ENCODE data around the gene PIGU.

PIGU gene

DNA sequence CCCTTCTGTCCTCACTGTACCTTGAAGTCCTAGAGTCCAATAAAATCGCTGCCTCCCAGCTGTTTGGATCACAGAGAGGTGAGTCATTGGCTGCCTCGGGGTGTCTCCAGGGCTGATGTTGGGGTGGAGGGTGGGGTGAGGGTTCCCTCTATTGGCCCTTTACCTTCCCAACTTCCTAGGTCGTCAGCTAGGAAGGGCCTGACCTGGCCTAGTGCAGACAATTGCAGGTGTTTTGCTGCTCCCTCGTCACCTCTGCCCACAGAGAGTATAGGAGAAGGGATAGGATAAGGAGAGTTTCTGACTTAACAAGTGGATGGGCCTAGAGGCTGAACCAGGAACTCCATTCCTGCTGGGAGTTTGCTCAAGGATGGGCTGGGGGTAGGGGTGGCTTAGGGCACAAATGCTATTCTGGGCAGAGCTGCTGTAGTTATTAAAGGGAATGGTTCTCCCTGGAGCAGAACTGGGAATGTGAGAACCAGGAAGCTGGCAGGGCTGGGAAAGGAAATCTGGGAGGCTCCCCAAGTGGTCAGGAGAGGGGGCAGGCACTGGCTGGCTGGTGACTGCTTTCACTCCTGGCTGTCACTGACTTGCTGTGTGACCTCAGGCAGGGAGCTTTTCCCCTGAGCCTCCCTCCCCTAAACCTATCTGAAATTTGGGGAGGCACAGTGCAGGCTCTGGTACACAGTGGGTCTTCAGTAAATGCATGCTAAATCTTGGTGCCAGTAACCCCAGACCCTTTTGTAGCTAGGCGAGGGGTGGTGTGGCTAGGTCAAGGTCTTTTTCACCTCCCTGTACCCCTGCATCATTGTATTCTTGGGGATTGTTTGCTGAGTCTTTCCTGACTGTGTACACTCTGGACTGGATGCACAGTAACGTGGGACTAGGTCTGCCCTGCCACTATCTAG, 28.8 kb upstream of the PIGU start:
- H3K4me3 ChIP-seq (replicated peaks; ENCODE audit: low read depth, low read length), result no peak overlapping the region
- DNase-seq (ENCODE audit: extremely low read depth, low read depth), result no peak

DNA sequence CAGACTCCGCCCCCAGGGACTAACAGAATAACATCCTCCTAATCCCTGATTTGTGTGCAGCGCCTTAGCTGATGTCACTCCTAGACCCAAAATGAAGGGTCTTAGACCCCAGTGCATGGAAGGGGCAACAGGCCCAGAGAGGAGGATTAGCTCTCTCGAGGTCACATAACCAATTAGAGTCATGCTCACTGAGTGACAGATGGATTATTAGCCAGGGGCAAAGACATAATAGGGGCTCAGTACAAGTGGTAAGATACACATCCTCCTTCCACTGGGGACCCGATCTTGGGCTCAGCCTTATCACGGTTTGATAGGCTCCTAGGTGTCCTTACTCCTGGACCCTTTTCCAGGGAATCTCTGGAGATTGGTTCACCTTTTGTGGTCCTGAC, 28.1 kb upstream of the PIGU start:
- TF ChIP-seq CTCF (IDR thresholded peaks at IDR 0.05; ENCODE audit: low read depth, low read length, missing control alignments), result no peak
- H3K4me3 ChIP-seq (replicated peaks; ENCODE audit: low read depth, low read length), result peak overlapping the region; percentile 56
- DNase-seq (ENCODE audit: extremely low read depth, low read depth), result no peak

More for the DNA sequence above, 28.8 kb upstream of the PIGU start:
- TF ChIP-seq CTCF (IDR thresholded peaks at IDR 0.05; ENCODE audit: low read depth, low read length, missing control alignments), result no peak

GRCh38 chr20:34704177-34705007, 27.5 kb upstream of the PIGU start, which contains the start of gene TP53INP2:
Gene TP53INP2, plus strand, starts transcription at chr20:34704344. Its CDS starts 4,396 bp downstream, at chr20:34708740.
- DNase-seq (ENCODE audit: extremely low read depth, low read depth), result peak; percentile 31
- H3K4me3 ChIP-seq (replicated peaks; ENCODE audit: low read depth, low read length), result peak within 1 kb of the TSS; percentile 56
- TF ChIP-seq CTCF (IDR thresholded peaks at IDR 0.05; ENCODE audit: low read depth, low read length, missing control alignments), result no peak

DNA sequence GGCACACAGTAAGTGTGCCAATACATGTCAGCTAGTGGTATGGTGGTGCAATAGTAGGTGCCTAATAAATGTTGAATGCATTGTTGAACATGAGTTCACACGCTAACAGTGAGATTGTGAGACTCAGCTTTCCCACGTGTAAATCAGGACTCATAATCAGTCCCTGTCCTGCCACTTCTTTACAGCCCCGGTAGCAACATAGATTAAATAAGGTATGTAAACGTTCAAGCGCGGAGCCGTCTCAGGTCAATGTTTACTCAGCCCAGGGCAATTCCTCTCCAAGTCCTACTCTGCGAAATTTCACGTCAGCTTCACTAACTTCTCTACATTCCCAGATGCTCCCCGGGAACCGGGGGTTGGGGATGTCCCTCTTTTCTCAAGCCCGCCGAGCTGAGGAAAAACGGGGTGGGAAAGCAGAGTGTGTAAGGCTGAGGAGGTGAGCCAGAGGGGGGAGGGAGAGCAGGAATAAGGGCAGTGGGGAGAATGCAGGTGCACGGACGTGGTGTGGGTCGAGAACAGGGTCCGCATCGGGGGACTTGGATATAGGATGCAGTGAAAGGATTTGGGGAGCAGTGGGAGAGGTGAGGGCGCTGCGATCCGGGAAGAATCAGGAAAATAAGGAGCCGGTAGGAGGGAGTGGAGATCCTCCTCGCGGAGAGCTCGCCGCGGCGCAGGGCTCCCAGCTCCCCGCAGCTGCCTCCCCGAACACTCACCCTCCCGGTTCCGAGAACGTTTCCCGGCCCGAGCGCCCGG, 26.7 kb upstream of the PIGU start:
- TF ChIP-seq CTCF (IDR thresholded peaks at IDR 0.05; ENCODE audit: low read depth, low read length, missing control alignments), result no peak
- DNase-seq (ENCODE audit: extremely low read depth, low read depth), result no peak
- peak overlapping the region; percentile 56 for H3K4me3 ChIP-seq (replicated peaks; ENCODE audit: low read depth, low read length)

GRCh38 chr20:34703061-34703423, 26.1 kb upstream of the PIGU start:
- no peak for DNase-seq (ENCODE audit: extremely low read depth, low read depth)
- TF ChIP-seq CTCF (IDR thresholded peaks at IDR 0.05; ENCODE audit: low read depth, low read length, missing control alignments), result no peak
- no peak overlapping the region for H3K4me3 ChIP-seq (replicated peaks; ENCODE audit: low read depth, low read length)

DNA sequence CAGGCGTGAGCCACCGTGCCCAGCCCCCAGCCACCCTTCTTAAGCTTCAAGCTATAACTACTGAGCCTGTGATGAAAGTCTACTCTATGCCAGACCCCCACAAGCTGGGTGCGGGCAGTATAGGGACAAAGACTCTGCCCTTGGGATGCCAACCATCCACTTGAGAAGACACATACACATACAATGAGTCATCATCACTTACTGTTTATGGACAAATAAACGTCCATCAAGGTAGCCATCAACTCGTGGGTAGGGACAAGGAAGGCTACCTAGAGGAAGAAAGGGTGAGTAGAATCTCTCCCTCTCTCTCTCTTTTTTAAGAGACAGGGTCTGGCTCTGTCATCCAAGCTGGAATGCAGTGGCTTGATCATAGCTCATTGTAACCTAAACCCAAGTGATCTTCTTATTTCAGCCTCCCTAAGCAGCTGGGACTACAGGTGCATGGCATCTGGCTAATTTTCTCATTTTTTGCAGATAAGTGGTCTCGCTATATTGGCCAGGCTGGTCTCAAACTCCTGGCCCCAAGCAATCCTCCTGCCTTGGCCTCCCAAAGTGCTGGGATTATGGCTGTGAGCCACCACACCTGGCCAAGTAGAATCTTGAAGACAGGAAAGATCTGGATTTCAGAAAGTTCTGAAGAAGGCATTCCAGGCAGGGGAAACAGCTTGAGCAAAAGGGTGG, 24.7 kb upstream of the PIGU start:
- H3K4me3 ChIP-seq (replicated peaks; ENCODE audit: low read depth, low read length), result no peak overlapping the region
- no peak for TF ChIP-seq CTCF (IDR thresholded peaks at IDR 0.05; ENCODE audit: low read depth, low read length, missing control alignments)
- no peak for DNase-seq (ENCODE audit: extremely low read depth, low read depth)
